ENCODE data around the gene ZFR.
"Not testable (repeated sequence)": the region's sequence is repeated elsewhere in the genome, so short reads cannot be mapped to it uniquely, and the experiment has no call there.

The ZFR gene

GRCh38 chr5:32405507-32405906 is 39.0 kb downstream of the ZFR start:
- DNase-seq, result no peak

DNA sequence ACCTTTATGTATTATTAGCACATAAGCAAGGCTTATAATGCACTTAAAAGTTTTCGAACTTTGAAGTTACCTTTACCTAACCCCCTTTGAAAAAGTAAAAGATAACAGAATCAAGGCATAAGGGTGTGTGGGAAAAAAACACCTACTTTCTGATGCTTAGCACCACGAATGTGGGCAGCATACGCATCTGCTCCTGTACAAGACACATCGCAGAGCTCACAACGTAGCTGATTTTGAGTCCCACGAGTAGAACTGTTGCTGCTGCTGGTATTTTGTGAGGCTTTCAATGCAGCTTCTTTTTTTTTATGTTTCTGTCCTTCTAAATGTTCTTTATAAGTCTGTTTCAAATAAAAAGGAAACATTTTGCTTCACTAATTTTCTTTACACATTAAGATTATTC is 40.8 kb downstream of the ZFR start:
- no peak for DNase-seq

DNA sequence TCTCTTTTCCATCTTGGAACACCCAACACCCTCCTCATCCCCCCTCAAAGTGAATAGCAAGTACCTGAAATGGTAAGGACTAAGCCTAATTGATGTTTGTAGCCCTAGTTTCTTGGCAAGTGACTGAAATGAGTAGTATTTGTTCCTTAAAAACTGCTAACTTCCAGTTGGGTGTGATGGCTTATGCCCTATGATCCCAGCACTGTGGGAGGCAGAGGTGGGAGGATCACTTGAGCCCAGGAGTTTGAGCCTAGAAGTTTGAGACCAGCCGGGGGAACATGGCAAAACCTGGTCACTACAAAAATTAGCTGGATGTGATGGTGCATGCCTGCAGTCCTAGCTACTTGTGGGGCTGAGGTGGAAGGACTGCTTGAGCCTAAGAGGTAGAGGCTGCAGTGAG is 44.1 kb downstream of the ZFR start:
- DNase-seq, result no peak

GRCh38 chr5:32398754-32399153 is 45.8 kb downstream of the ZFR start:
- not testable (repeated sequence) for DNase-seq

GRCh38 chr5:32394981-32395380 is 49.6 kb downstream of the ZFR start:
- no peak for DNase-seq

DNA sequence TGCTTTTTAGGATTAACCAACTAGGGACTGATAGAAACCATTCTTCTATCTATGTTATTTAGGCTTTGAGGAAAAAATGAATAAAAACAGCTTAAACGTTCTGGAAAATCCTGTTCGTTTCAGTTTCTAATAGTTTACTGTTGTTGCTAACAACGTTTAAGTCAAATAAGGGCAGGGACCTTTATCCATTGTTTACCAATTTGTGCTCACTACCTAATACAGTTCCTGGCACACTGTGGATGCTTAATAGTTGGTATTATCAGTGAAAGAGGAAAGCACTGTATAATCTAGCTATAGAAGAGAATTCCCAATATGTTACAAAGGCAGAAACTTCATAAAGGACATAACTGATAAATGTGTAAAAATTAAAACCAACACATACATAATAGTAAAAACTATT is 52.5 kb downstream of the ZFR start:
- no peak for DNase-seq

- no peak for DNase-seq
Measured at GRCh38 chr5:32390819-32391591, 53.5 kb downstream of the ZFR start.

DNA sequence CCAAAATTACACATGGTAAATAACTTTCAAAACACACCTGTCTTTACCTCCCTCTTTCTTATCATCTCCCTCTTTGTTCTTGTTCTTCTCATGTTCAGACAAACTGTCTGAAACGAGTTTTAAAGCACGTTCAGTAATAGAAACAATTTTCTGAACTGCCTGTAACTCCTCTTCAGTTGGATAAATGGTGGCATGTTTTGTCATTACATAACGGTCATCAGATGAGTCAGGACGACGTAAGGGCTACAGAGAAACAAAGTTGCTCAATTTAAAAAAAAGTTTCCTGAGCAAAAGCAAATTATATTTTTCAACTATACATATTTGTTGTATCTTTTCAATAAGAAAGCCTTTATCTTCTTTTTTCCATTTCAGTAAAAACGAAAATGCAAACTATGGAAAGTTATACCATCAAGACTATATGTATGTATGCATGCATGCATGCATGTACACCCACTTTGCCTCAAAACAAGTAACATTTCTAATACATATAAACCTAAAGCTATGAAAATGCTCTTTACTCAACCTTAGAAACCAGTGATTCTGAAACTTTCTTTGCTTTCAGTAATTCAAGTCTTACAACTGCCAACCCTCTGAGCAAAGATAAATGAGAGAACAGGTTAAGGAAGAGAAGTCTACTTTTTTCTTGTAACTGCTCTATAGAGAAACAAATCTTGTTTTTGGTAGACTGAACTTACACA is 56.0 kb downstream of the ZFR start:
- no peak for DNase-seq

DNA sequence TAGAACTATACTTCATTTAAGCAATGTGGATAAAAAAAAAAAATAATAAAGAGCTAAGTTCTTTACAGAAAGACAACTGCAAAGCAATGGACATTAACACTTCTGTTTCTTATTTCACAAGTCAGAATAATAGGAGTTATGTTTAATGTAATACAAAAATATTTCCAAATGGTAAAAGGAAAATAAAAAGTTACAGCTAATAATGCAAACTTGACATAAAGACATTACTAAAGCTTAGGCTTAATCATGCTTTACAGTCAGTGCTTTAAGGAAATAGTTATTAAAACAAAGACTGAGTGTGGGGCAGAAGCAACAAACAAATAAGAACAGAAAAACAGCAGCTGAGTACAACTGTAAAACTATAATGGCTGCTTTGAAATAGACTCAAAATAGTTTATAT is 56.7 kb downstream of the ZFR start:
- no peak for DNase-seq

- no peak for DNase-seq
Measured at GRCh38 chr5:32387211-32387610, 57.3 kb downstream of the ZFR start.

DNA sequence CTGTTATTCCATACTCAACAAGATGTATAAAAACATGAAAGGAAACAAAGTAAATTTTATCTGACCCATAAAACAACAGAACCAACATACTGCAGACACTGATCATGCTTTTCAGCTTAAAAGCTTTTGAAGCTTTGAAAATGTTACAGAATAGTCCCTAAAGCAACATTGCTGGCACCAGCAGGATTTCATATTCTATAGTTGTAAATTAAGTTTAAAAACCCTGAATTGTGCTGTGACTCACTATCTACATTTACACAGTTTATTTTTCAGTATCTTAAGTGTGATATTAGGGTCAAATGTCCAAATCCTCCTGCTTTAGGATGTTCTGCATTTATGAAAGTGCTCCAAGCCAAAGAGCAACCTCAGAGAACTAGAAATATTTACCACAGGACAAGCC is 59.9 kb downstream of the ZFR start:
- DNase-seq, result no peak

GRCh38 chr5:32383586-32383985 is 61.0 kb downstream of the ZFR start:
- no peak for DNase-seq

DNA sequence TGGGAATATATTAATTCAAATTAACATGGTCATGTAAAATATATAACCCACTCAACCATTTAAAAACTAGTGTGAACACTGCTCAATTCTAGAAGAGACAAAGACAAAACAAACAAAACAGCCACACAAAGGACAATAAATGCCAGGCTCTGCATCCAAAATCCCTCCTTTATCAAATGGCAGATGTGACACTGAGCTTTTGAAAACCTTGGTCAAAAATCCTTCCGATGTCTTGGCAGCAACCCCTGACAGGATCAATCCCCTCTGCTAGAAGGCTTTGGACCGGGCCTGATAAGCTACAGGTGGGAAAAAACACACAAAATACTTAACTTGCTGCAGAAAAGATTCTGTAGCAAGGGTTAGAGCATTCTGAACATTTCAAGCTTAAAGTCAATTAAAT is 61.5 kb downstream of the ZFR start:
- DNase-seq, result no peak

GRCh38 chr5:32379421-32379820 is 65.1 kb downstream of the ZFR start:
- no peak for DNase-seq

DNA sequence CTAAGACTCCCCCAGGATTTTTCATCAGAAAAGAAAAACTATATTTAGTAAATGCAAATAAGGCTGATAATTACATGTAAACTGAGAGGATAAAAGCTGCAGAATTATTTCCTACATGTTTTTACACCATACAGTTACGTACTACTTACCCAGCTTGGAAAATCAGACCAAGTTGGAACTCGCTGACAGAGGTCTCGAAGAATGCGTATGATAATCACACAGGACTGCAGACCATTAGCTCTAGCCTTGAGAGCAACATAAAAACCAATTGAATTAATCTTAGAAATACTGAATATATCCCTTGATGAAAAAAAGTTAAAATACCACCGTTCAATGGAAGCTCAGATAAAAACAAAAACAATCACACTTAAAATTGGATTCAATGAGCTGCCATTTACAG is 65.6 kb downstream of the ZFR start:
- no peak for DNase-seq

- no peak for DNase-seq
Measured at GRCh38 chr5:32369542-32370155, 74.9 kb downstream of the ZFR start.

- DNase-seq, result no peak
Measured at GRCh38 chr5:32369032-32369431, 75.5 kb downstream of the ZFR start.

DNA sequence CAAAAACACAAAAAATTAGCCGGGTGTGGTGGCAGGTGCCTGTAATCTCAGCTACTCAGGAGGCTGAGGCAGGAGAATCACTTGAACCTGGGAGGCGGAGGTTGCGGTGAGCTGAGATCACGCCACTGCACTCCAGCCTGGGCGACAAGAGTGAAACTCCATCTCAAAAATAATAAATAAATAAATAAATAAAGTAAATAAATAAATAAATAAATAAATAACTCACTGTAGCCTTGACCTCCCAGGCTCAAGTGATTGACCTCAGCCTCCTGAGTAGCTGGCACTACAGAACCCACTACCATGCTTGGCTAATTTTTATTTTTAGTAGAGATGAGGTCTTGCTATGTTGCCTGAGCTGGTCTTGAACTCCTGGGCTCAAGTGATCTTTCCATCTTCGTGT is 77.3 kb downstream of the ZFR start:
- DNase-seq, result not testable (repeated sequence)

- DNase-seq, result no peak
Measured at GRCh38 chr5:32365623-32366022, 78.9 kb downstream of the ZFR start.

DNA sequence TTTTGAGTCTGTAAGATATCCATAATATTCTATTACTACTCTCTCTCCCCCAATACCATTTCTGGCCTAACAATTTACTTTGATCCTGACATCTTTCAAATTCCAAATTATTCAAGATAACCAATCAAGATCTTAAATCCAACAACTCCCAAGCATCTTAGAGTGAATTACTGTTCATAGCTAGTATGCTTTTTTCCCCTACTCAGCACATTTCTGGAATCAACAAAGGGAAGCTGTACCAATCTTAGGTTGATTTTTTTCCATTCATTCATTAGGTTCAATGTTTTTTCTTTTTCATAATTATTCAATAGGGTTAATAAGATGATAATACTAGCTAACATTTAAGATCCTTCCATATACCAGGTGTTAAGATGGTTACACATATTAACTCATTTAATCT is 81.5 kb downstream of the ZFR start:
- no peak for DNase-seq

- DNase-seq, result no peak
Measured at GRCh38 chr5:32362527-32362926, 82.0 kb downstream of the ZFR start.

DNA sequence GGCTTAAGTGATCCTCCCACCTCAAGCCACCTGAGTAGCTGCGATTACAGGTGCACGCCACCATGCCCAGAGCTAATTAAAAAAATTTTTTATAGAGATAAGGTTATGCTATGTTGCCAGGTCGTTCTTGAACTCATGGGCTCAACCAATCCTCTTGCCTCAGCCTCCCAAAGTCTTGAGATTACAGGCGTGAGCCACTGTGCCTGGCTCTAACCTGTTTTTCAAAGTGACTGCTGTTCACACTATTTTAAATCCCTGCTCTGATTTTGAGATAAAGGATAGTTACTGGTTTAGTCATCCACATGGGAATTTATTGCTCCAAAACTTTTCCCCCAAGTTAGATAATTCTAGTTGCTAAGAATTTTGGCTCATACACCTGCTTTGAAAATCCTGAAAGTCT is 83.6 kb downstream of the ZFR start:
- DNase-seq, result no peak

GRCh38 chr5:32358611-32359010 is 85.9 kb downstream of the ZFR start:
- DNase-seq, result no peak

- no peak for DNase-seq
Measured at GRCh38 chr5:32357658-32358057, 86.9 kb downstream of the ZFR start.
